ENCODE data around the gene IGFLR1.
A peak's percentile ranks its signal among the peaks of the same experiment; 100 is the strongest.

The IGFLR1 gene

GRCh38 chr19:35738021-35738886 is 4.0 kb downstream of the IGFLR1 start:
- peak overlapping the region; percentile 23 to 76 (median 67) for H3K4me3 Mint-ChIP-seq
- H3K27me3 Mint-ChIP-seq (ENCODE audit: low read depth), result peaks cover 7% of the 10 kb centered on the region
- no peak for TF ChIP-seq CTCF (IDR thresholded peaks at IDR 0.05; ENCODE audit: unreplicated experiment in 3 of 3)
- peaks cover 10% of the 10 kb centered on the region for H3K4me1 Mint-ChIP-seq
- no peak overlapping the region for H3K27ac Mint-ChIP-seq
- peaks cover 30% of the 10 kb centered on the region for H3K36me3 Mint-ChIP-seq (ENCODE audit: low read depth)
- H3K9me3 Mint-ChIP-seq, result no peaks in the 10 kb centered on the region

GRCh38 chr19:35736913-35737886 is 5.1 kb downstream of the IGFLR1 start:
- Mint-ChIP-seq H3K4me3 (peak overlapping the region in 1 of 3 experiments; percentile 23), H3K27ac (no peak overlapping the region), H3K36me3 (ENCODE audit: low read depth) (peaks cover 30% of the 10 kb centered on the region), H3K27me3 (ENCODE audit: low read depth) (peaks cover 7% of the 10 kb centered on the region), H3K9me3 (no peaks in the 10 kb centered on the region), H3K4me1 (peaks cover 7% of the 10 kb centered on the region)
- no peak for TF ChIP-seq CTCF (IDR thresholded peaks at IDR 0.05; ENCODE audit: unreplicated experiment in 3 of 3)

- H3K4me3 Mint-ChIP-seq, result no peak overlapping the region
- peaks cover 7% of the 10 kb centered on the region for H3K27me3 Mint-ChIP-seq (ENCODE audit: low read depth)
- TF ChIP-seq CTCF (IDR thresholded peaks at IDR 0.05; ENCODE audit: unreplicated experiment in 3 of 3), result no peak
- no peak overlapping the region for H3K27ac Mint-ChIP-seq
- H3K4me1 Mint-ChIP-seq, result no peaks in the 10 kb centered on the region
- H3K36me3 Mint-ChIP-seq (ENCODE audit: low read depth), result peaks cover 46% of the 10 kb centered on the region
- H3K9me3 Mint-ChIP-seq, result no peaks in the 10 kb centered on the region
Measured at GRCh38 chr19:35734889-35735288, 7.4 kb downstream of the IGFLR1 start.

DNA sequence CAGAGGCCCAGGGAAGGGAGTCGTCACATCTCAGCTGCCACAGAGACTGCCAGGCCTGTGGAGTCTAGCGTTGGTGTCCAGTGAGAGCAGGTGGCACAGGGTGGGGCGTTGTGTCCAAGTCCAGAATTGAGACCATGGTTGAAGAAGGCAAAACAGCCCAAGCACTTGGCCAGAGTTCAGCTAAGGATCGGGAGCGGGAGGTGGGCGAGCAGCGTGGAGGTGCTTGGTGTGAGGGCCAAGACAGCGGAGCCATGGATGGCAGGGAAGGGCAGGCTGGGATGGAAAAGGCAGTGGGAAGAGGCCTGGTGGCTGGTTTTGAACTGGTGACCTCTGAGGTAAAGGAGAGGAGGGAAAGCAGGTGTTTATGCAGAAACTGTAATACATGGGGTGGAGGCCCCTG is 8.0 kb downstream of the IGFLR1 start:
- H3K4me1 Mint-ChIP-seq, result no peaks in the 10 kb centered on the region
- no peak overlapping the region for H3K4me3 Mint-ChIP-seq
- TF ChIP-seq CTCF (IDR thresholded peaks at IDR 0.05; ENCODE audit: unreplicated experiment in 3 of 3), result no peak
- peaks cover 7% of the 10 kb centered on the region for H3K27me3 Mint-ChIP-seq (ENCODE audit: low read depth)
- H3K9me3 Mint-ChIP-seq, result no peaks in the 10 kb centered on the region
- peaks cover 51% of the 10 kb centered on the region for H3K36me3 Mint-ChIP-seq (ENCODE audit: low read depth)
- no peak overlapping the region for H3K27ac Mint-ChIP-seq

DNA sequence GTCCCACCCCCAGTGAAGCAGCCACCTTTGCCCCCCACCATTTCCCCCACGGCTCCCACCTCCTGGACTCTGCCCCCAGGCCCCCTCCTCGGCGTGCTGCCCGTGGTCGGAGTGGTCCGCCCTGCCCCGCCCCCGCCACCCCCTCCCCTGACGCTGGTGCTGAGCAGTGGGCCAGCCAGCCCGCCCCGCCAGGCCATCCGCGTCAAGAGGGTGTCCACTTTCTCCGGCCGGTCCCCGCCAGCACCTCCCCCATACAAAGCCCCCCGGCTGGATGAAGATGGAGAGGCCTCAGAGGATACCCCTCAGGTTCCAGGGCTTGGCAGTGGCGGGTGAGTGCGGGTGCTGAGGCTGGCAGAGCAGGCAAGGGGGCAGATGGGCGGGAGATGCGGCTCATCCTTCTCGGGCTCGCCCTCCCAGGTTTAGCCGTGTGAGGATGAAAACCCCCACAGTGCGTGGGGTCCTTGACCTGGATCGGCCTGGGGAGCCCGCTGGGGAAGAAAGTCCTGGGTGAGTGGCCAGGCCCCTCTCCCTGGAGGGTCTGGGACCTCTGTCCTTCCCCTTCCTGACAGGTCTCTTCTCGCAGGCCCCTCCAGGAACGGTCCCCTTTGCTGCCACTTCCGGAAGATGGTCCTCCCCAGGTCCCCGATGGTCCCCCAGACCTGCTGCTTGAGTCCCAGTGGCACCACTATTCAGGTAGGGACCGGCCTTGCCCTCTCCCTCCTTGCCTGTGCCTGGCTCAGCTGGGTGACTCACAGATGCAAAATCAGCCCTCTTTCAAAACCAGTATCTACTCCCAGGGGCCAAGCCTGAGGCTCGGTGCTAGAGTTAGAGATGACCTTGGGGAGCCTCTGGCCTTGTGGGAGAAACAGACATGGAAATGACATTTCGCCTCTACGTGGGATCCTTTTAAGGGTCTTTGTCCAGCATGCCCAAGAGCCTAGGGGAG is 8.8 kb downstream of the IGFLR1 start:
- no peaks in the 10 kb centered on the region for H3K9me3 Mint-ChIP-seq
- peaks cover 49% of the 10 kb centered on the region for H3K36me3 Mint-ChIP-seq (ENCODE audit: low read depth)

More for the DNA sequence above, 8.8 kb downstream of the IGFLR1 start:
- Mint-ChIP-seq H3K4me1 (no peaks in the 10 kb centered on the region), H3K27me3 (ENCODE audit: low read depth) (peaks cover 7% of the 10 kb centered on the region), H3K4me3 (no peak overlapping the region), H3K27ac (no peak overlapping the region)
- no peak for TF ChIP-seq CTCF (IDR thresholded peaks at IDR 0.05; ENCODE audit: unreplicated experiment in 3 of 3)

Data from nephron (organoid).